A549 (cell line): ENCODE results near the gene ARL3.

ENCODE experiments used
- CHD4 ChIP-seq: fragments of 200-600 bp; sonication (generic); IDR thresholded peaks from 2 replicates; pipeline ENCODE4 v1.6.1; 2016; ENCODE audit warnings: antibody characterized with exemption, mild to moderate bottlenecking, borderline replicate concordance
- FOXS1 ChIP-seq: fragments of 250-450 bp; sonication (Bioruptor Pico); IDR thresholded peaks from 2 replicates; pipeline ENCODE4 v1.5.0; 2020; ENCODE audit warnings: mild to moderate bottlenecking, moderate library complexity
- JUNB ChIP-seq: fragments of >200 bp; sonication (Bioruptor Twin); formaldehyde crosslinking; IDR thresholded peaks from 2 replicates; pipeline ENCODE4 v1.6.1; 2016
- PBX3 ChIP-seq: IDR thresholded peaks from 2 replicates; pipeline ENCODE4 v1.6.1; 2012
- POLR2A ChIP-seq: IDR thresholded peaks from 2 replicates; pipeline ENCODE4 v1.6.1; 2012; ENCODE audit warnings: mild to moderate bottlenecking, low read length
- RAD21 ChIP-seq, 2 experiments: fragments of >200 bp in 1 of 2; sonication (Bioruptor Twin) in 1 of 2; formaldehyde crosslinking in 1 of 2; IDR thresholded peaks in 1 of 2; conservative IDR thresholded peaks in 1 of 2; 2 replicates in 1 of 2; 3 replicates in 1 of 2; pipeline ENCODE4 v1.6.1; 2012 to 2018; ENCODE audit warnings: inconsistent platforms in 1 of 2
- RCOR1 ChIP-seq: fragments of 150-350 bp; IDR thresholded peaks from 2 replicates; pipeline ENCODE4 v1.6.1; 2014; ENCODE audit warnings: antibody characterized with exemption, low read length, low read depth
- REST ChIP-seq: fragments of 200-600 bp; sonication (generic); IDR thresholded peaks from 2 replicates; pipeline ENCODE4 v1.6.1; 2016; ENCODE audit warnings: antibody characterized with exemption, mild to moderate bottlenecking, moderate library complexity
- RFX5 ChIP-seq: fragments of 450-650 bp; IDR thresholded peaks from 2 replicates; pipeline ENCODE4 v1.7.1; 2014; ENCODE audit warnings: antibody characterized with exemption, mild to moderate bottlenecking, moderate library complexity
- SMC3 ChIP-seq: fragments of >200 bp; sonication (Bioruptor Twin); formaldehyde crosslinking; IDR thresholded peaks from 3 replicates; pipeline ENCODE4 v1.6.1; 2018; ENCODE audit warnings: inconsistent platforms
- TF ChIP-seq, protein P1 (sequence below): fragments of >200 bp; sonication (Bioruptor Twin); formaldehyde crosslinking; IDR thresholded peaks from 3 replicates; pipeline ENCODE4 v1.5.1; 2016
- TF ChIP-seq, protein P2 (sequence below): fragments of 450-650 bp; IDR thresholded peaks from 2 replicates; pipeline ENCODE4 v1.6.1; 2014; ENCODE audit warnings: antibody characterized with exemption

GRCh38 chr10:102657984-102658724 is 56.0 kb downstream of the ARL3 start:
- TF ChIP-seq, protein P1, sequence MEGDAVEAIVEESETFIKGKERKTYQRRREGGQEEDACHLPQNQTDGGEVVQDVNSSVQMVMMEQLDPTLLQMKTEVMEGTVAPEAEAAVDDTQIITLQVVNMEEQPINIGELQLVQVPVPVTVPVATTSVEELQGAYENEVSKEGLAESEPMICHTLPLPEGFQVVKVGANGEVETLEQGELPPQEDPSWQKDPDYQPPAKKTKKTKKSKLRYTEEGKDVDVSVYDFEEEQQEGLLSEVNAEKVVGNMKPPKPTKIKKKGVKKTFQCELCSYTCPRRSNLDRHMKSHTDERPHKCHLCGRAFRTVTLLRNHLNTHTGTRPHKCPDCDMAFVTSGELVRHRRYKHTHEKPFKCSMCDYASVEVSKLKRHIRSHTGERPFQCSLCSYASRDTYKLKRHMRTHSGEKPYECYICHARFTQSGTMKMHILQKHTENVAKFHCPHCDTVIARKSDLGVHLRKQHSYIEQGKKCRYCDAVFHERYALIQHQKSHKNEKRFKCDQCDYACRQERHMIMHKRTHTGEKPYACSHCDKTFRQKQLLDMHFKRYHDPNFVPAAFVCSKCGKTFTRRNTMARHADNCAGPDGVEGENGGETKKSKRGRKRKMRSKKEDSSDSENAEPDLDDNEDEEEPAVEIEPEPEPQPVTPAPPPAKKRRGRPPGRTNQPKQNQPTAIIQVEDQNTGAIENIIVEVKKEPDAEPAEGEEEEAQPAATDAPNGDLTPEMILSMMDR, result no peak
- TF ChIP-seq, protein P2, sequence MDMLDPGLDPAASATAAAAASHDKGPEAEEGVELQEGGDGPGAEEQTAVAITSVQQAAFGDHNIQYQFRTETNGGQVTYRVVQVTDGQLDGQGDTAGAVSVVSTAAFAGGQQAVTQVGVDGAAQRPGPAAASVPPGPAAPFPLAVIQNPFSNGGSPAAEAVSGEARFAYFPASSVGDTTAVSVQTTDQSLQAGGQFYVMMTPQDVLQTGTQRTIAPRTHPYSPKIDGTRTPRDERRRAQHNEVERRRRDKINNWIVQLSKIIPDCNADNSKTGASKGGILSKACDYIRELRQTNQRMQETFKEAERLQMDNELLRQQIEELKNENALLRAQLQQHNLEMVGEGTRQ, result no peak
- TF ChIP-seq RFX5, result no peak
- TF ChIP-seq FOXS1 (CRISPR knock-in tag), result no peak
- TF ChIP-seq REST, result no peak
- TF ChIP-seq SMC3, result no peak
- TF ChIP-seq POLR2A, result no peak
- no peak for TF ChIP-seq RCOR1
- TF ChIP-seq RAD21 (conservative IDR thresholded peaks at IDR 0.05 in 1 of 2, IDR thresholded peaks at IDR 0.05 in 1 of 2), result no peak
- no peak for TF ChIP-seq CHD4
- no peak for TF ChIP-seq JUNB
- TF ChIP-seq PBX3, result no peak
